Measurements from ENCODE around the gene SNX8.

The SNX8 gene

DNA sequence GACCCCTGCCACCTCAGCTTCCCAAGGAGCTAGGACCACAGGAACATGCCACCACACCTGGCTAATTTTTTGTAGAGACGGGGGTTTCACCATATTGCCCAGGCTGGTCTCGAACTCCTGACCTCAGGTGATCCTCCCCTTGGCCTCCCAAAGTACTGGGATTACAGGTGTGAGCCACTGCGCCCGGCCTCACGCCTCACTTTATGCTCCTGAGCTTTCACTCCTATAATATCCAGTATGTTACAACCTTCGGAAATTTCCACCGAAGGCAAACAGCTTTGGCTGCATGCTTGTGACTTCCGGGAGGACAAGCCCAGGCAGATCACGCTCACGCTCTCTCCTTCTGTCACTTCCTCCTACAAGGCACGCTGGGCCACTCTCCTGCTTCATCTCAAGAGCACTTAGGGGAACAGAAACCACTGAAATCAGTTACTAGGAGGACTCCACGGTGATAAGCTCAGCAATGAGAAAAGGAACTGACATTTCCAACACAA, 77.1 kb downstream of the SNX8 start:
- H3K4me3 ChIP-seq (ENCODE audit: low read length): no peak overlapping the region
- TF ChIP-seq CTCF (IDR thresholded peaks at IDR 0.05; ENCODE audit: insufficient read depth, low read depth, low read length, missing control alignments): no peak
- peak; percentile 88 for DNase-seq (ENCODE audit: low read depth)

DNA sequence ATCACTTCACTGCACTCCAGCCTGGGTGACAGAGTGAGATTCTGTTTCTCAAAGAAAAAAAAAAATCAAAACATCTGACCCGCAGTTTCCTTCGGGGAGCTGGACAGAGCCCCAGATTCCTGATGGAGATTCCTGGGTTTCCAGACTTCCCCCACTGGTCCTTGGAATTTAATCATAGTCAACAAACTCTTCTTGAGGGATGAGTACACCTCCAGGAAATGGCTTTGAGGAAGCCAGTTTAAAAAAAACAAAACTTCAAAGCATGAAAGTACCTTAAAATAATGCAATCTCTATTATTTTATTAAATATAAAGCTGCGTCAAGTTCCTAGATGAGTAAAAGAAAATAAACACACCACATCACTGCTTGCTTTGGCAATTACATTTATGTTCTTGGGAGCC, 80.3 kb downstream of the SNX8 start:
- no peak for TF ChIP-seq CTCF (IDR thresholded peaks at IDR 0.05; ENCODE audit: insufficient read depth, low read depth, low read length, missing control alignments)
- DNase-seq (ENCODE audit: low read depth): no peak
- no peak overlapping the region for H3K4me3 ChIP-seq (ENCODE audit: low read length)

- H3K4me3 ChIP-seq (ENCODE audit: low read length): peak within 1 kb of the TSS; percentile 65
- no peak for TF ChIP-seq CTCF (IDR thresholded peaks at IDR 0.05; ENCODE audit: insufficient read depth, low read depth, low read length, missing control alignments)
- peak; percentile 90 for DNase-seq (ENCODE audit: low read depth)
Observed at GRCh38 chr7:2232766-2233520, 81.3 kb downstream of the SNX8 start, which contains the start of gene MAD1L1. MAD1L1 (minus strand) TSS chr7:2232945; CDS start chr7:2230133, 2,812 bp downstream.

GRCh38 chr7:2231992-2232765, 82.1 kb downstream of the SNX8 start:
- peak overlapping the region; percentile 65 for H3K4me3 ChIP-seq (ENCODE audit: low read length)
- no peak for TF ChIP-seq CTCF (IDR thresholded peaks at IDR 0.05; ENCODE audit: insufficient read depth, low read depth, low read length, missing control alignments)
- no peak for DNase-seq (ENCODE audit: low read depth)

- no peak for TF ChIP-seq CTCF (IDR thresholded peaks at IDR 0.05; ENCODE audit: insufficient read depth, low read depth, low read length, missing control alignments)
- no peak overlapping the region for H3K4me3 ChIP-seq (ENCODE audit: low read length)
- no peak for DNase-seq (ENCODE audit: low read depth)
Observed at GRCh38 chr7:2230882-2231281, 83.4 kb downstream of the SNX8 start.

GRCh38 chr7:2230226-2230625, 84.0 kb downstream of the SNX8 start:
- TF ChIP-seq CTCF (IDR thresholded peaks at IDR 0.05; ENCODE audit: insufficient read depth, low read depth, low read length, missing control alignments): no peak
- no peak for DNase-seq (ENCODE audit: low read depth)
- no peak overlapping the region for H3K4me3 ChIP-seq (ENCODE audit: low read length)
